HG02623 (cell line): ENCODE measurements around the gene ARHGEF40.

ENCODE experiments used
- ATAC-seq: cut with Tn5 transposase; IDR thresholded peaks from one replicate; pipeline ENCODE4 v1.9.1; 2021; ENCODE audit warnings: moderate library complexity; ENCODE audit not compliant: unreplicated experiment

ARHGEF40 gene

DNA sequence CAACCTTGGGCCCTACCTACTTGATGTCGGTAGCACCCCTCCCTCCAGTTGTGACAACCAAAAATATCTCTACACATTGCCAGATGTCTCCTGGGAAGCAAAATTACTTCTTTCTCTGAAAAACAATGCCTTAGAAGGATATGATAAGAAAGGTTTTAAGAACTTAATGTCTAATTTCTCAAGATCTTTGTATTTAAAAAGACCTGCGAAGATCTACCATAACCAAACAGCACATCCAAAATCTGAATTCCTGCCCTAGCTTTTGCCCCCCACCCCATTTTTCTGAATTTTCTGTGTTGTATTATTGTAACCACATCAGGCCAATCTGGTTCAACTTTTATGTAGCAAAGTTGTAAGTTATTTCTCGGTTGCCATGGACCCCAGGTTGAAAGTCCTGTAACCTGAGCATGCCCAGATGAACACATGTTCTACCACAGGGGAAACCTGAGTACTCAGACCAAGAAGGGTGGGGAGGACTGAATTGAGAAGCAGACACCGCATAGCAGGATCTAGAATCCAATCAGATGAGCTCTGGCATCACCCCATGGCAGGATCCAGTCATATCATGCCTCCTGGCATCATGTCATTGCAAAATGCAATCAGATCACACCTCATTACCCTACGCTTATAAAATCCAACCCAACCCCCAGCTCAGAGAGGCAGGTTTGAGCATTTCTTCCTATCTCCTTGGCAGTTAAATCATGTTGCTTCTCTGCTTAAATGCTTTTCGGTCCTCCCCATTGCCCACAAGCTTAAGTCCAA is 39.5 kb downstream of the ARHGEF40 start:
- no peak for ATAC-seq

DNA sequence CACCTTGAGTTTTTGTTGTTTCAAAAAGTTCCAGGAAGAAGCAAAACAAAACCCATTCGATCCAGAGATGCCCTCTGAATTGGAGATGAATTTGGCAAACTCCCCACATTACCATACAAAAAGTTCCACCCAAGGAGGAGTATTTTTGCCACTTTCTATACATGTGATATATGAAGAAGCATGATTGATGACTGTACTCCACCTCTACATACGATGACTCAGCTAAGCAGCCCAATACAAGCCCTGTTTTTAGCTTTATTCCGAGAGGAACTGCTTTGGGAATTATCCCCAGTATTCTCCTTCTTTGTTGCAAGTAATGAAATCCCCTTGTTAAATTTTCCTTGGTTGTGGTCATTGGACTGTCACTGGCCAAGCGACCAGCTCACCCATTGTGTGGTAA is 42.2 kb downstream of the ARHGEF40 start:
- no peak for ATAC-seq

DNA sequence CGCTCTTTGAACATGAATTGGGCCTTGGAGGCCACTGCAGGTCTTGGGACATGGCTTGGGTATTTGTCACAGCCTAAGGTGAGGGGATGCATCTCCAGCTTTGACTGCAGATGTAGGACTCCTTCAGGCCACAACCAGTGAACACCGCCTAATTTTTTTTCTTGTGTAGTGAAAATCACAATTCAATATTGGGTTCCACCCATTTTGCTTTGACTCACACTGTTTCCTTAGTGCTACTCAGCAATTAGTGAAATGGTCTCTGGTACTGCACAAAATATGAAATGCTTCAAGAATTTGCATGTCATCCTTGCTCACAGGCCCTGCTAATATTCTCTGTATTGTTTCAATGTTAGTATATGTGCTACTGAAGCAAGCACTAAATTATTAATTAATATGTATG is 43.3 kb downstream of the ARHGEF40 start:
- no peak for ATAC-seq

DNA sequence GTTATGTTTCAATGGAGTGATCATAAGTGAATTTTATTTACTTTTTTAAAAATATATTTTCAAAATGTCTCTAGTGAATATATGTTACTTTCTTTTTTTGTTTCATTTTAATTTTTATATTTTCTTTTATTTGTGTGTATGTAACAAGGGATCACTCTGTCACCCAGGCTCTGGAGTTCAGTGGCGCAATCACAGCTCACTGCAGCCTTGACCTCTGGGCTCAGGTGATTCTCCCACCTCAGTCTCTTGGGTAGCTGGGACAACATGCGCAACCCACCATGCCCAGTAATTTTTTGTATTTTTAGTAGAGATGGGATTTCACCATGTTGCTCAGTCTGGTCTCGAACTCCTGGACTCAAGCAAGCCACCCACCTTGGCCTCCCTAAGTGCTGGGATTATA is 48.8 kb downstream of the ARHGEF40 start:
- ATAC-seq: no peak

DNA sequence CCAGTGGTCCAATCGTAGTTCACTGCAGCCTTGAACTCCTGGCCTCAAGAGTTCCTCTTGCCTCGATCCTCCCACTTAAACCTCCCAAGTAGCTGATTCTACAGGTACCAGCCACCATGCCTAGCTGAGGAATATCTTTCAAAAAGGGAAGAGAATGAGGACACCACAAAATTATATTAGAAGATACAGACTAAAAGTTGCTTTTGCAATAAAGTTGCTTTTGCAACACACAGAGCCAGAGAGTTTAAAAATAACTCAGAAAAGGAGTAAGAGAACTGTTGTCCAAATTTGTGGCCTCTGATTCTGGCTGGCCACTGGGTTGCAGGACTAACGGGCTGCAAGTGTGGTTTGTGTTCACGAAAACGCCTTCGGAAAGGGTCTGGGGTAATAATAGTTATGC is 50.6 kb downstream of the ARHGEF40 start:
- no peak for ATAC-seq

DNA sequence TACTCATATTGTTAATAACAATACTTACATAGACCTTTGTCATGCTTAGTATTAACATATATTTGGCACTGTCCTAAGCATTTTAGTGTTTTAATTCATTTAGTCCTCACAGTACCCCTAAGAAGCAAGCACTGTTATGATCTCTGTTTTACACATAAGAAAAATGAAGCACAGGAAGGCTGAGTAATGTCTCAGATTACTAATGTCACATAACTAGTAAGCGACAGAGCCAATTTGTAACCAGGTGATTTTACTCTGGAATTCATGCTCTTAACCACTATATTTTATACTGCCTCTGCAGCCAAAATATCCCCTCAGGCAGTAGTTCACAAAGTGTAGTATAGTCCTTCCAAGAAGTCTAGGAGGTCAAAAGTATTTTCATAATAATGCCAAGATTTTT is 51.0 kb downstream of the ARHGEF40 start:
- ATAC-seq: no peak

DNA sequence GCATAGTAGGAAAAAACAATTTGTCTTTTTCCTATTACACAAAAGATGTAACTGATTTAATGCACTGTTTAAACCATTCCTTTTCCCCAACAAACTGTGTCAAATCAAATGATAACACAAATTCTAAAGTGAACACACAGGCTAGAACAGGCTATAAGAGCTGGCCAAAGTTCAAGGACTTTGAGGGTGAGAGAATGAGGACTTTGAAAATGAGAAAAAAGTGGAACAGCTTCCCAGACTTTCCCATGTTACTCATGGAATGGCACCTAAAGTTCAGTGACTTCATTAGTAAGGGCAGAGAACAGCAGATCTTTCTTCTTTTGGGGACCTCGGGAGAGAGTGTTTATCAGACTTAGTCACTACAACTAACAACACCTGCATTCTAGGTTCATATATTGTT is 53.3 kb downstream of the ARHGEF40 start:
- no peak for ATAC-seq

DNA sequence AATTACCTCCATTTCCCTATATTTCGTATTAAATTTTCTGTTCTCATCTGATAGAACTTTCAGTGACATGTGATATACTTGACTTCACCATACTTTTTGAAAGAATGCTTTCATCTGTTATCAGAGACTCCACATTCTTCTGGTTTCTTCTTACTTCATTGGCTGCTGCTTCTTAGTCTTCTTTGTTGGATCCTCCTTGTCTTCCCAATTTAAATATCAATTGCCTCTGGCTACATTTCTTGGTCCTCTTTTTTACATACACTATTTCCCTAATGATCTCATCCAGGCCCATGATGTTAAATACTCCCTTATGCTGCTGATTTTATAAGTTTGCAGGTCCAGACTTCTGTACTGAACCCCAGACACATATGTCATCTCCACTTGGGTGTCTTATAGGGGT is 63.8 kb downstream of the ARHGEF40 start:
- ATAC-seq: no peak

DNA sequence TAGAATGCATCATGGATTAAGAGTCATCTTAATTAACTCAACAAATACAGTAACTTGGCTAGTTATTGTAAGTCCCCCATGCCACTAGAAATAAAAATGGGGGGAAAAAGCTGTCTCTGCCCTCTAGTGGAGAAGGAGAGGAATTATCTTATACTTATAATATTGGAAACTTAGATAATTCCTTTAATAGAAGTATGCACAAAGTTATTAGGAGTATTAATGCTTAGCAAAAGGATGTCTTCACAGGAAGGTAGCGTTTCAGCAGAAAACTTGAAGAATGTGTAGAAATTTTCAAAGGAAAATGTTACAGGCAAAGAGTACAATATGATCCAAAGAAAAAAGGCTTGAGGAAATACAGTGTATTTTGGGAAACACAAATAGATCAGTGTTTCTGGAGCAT is 65.9 kb downstream of the ARHGEF40 start:
- ATAC-seq: no peak
